ENCODE results near the gene P4HA2. TPM values are rescaled to one million over a fixed set of nuclear protein-coding genes. Genes with fewer than 3 reads are reported as not detected.

The P4HA2 gene
- total RNA-seq, 1 experiment from 2014 or later = 64.2 TPM

Other genes starting within 250 kb of the P4HA2 start
- not detected in 2 replicates for gene ACSL6, start 216.2 kb downstream of the P4HA2 start, total RNA-seq (2014; rRNA removed; shearing (Covaris generic); ENCODE audit: low replicate concordance)
- gene IL3, start 167.2 kb downstream of the P4HA2 start, total RNA-seq (2014; rRNA removed; shearing (Covaris generic); ENCODE audit: low replicate concordance) = not detected in 2 replicates
- gene CSF2, start 154.1 kb downstream of the P4HA2 start, total RNA-seq (2014; rRNA removed; shearing (Covaris generic); ENCODE audit: low replicate concordance) = not detected in 2 replicates
- gene PDLIM4, start 29.8 kb upstream of the P4HA2 start, total RNA-seq (2014; rRNA removed; shearing (Covaris generic); ENCODE audit: low replicate concordance) = 1.4 TPM in 1 of 2 replicates, not detected in the other
- gene SLC22A4, start 66.5 kb upstream of the P4HA2 start, total RNA-seq (2014; rRNA removed; shearing (Covaris generic); ENCODE audit: low replicate concordance) = 5.2 TPM in 1 of 2 replicates, not detected in the other
- gene SLC22A5, start 141.9 kb upstream of the P4HA2 start, total RNA-seq (2014; rRNA removed; shearing (Covaris generic); ENCODE audit: low replicate concordance) = 19.7 and 36.8 TPM in 2 replicates